NOMO-1 treated with dmso at 0.1 percent for 144 hours (cell line): ENCODE data around the gene ESRRB.

Experiments
- DNase-seq: peaks from one replicate; lab custom pipeline; 2025; ENCODE audit not compliant: unreplicated experiment; lab: John Stamatoyannopoulos, UW

Gene ESRRB

GRCh38 chr14:76439237-76439775 lies 63.4 kb downstream of the ESRRB start:
- no peak for DNase-seq

GRCh38 chr14:76446486-76446885 lies 70.5 kb downstream of the ESRRB start:
- no peak for DNase-seq

DNA sequence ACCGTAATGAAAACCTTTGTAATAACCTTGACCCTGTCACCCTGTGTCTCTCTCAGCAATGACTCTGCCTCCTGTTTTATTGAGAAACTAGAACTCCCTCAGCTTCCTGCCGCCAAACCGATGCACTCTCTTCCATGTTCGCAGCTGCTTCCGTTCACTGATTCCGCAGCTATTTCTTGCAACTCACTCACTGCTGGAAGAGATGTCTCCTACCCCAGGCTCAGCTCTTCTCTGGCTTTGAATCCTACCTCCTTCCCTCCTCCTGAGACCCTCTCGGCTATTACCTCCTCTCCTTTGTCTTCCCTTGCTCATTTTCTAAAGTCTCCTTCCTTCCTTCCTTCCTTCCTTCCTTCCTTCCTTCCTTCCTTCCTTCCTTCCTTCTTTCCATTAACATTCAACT lies 71.0 kb downstream of the ESRRB start:
- no peak for DNase-seq

GRCh38 chr14:76450476-76450875 lies 74.5 kb downstream of the ESRRB start:
- DNase-seq, result no peak

DNA sequence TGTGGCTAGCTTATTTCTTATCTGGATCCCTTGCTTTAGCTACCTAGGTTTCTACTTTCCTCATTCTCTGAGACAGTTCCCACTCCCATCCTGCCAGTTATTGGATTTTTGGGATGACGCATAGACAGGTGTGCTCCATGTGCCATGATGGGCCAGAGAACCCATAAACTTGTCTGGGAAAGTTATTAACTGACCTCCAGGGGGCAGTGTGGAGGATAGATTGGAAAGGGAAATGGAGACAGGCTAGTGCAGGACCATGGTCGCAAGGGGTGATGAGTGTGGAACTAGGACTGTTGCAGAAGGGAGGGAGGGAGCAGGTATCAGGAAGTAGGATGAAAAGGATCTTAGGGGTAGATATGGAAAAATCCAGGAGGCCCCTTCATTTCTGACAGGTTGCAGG lies 80.3 kb downstream of the ESRRB start:
- DNase-seq, result no peak

DNA sequence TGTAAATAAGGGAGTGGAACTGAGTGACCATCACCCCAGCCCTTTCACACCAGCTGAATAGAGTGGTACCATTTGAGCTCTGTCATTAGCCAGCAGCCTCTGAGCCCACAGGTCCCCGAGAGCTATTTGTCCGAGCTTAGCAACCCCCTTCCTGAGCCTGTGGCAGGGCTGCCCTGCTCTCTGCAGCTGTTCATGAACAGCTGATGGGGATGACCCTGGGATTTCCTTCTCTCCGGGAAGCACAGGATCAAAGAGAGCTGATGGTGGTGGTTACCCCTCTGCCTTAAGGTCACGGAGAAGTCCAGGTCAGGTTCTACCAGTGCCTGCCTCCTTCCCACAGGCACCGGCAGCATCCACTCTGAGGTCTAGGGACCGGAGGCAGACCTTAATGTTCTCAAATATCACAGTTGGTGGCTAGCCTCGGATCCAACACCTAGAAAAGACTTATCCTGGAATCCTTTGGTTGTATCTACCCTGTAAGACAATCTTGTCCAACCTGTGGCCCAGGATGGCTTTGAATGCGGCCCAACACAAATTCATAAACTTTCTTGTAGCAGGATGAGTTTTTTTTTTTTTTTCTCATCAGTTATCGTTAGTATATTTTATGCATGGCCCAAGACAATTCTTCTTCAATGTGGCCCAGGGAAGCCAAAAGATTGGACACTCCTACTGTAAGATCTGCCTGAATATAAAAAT lies 81.1 kb downstream of the ESRRB start:
- DNase-seq, result no peak

GRCh38 chr14:76457841-76458240 lies 81.9 kb downstream of the ESRRB start:
- DNase-seq, result no peak

DNA sequence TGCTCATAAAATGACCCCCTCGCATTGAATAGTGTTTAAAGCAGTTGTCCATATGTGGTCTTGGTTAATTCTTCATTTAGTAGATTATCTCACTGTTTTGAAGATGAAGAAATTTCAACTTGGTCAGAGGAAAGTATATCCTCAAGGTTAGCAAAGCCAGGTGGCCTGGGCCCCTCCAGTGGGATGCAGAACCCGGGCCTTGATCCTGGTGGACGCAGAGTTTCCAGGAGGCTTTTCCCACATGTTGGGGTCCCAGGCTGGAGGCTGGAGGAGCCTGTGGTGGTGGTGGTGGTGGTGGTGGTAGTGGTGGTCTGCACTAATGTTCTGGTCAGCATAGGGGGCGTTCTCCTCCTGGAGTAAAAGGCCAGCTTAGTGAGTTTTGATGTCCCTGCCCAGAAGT lies 85.9 kb downstream of the ESRRB start:
- DNase-seq, result no peak

- DNase-seq, result no peak
Observed at GRCh38 chr14:76462330-76462729, 86.4 kb downstream of the ESRRB start.

GRCh38 chr14:76463105-76463504 lies 87.2 kb downstream of the ESRRB start:
- DNase-seq, result no peak

- DNase-seq, result no peak
Observed at GRCh38 chr14:76464856-76465255, 88.9 kb downstream of the ESRRB start.

- DNase-seq, result no peak
Observed at GRCh38 chr14:76465664-76466063, 89.7 kb downstream of the ESRRB start.

GRCh38 chr14:76467711-76468155 lies 91.8 kb downstream of the ESRRB start:
- no peak for DNase-seq

DNA sequence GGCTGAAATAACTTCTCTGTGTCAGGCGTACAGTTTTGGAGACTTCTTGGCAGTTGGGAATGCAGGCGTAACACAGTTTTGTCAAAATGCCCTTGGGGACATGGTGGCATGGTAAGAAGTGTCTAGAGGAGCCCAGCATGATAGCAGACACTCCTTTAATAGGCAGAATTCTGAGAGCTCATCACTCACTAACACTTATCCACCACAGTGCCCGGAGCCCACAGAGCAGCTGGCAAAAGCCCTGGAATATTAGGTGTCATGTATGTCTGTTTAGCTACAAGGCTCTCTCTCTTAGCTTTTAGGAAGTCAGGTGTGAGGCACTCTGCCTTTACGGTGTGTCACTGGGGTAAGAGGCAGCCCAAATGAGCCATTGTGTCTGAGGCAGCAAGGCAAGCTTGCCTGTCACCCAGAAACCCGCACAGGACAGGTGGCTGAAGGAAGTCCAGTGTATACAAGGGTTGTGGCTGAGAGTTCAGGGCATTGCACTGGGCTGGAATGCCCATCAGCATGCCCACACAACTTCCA lies 96.3 kb downstream of the ESRRB start:
- no peak for DNase-seq

- no peak for DNase-seq
Observed at GRCh38 chr14:76473481-76474263, 97.7 kb downstream of the ESRRB start.

- no peak for DNase-seq
Observed at GRCh38 chr14:76480426-76480825, 104.5 kb downstream of the ESRRB start.

- DNase-seq, result no peak
Observed at GRCh38 chr14:76484355-76484754, 108.4 kb downstream of the ESRRB start.

DNA sequence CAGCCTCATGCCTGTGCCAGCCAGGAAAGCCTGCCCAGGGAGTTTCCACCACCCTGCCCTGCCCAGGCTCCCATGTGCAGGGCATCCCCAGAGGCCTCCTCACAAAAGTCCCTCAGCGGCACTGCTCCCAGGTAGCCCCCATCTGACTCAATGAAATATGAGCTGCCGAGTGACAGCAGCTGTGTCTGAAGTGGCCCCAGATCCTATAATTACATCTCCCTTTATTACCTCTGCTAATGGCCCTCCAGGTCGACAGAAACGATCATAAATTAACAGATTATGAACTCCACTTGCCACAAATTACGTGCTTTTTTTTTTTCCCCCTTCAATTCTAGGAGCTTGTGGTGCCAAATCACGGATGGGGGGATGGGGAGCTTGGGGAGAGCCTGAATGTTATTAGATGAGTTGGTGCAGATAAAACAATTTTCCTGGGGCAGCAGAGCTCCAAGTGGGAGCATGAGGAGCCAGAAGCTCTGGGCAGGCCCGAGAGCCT lies 110.4 kb downstream of the ESRRB start:
- no peak for DNase-seq

DNA sequence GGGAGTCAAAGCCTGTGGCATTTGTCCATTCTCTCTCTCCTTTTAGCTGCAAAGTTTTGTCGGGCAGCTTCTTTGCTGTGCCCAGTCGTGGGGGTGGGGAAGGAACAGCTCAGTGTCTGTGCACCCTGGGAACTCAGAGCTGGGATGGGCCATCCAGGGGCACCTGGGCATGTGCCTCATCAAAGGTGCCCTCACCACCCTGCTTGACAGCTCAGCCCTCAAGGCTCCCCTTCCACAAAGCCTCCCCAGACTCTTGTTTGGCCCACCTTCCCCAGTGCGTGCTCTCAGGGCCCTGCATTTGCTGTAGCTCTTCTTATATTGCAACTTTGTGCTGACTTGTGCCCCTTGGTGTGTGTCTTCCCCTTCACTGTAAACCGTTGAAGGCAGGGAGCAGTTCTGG lies 112.6 kb downstream of the ESRRB start:
- DNase-seq, result no peak

DNA sequence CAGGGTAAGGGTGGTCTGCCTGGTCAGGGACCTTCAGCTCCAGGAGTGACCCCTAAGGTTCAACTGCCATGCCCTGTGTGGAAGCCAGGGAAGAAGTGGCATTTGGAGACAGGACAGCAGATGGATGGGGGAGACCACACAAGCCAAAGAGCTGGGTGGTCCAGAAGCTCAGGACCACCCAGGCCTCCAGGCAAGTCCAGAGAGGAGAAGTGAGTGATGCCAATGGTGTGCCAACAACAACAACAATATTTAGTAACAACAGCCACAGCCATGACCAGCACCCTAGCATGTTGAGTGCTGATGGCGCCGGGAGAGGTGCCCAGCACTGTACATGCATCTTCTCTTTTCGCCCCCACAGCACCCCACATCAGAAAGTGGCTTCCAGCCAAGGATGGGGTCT lies 113.7 kb downstream of the ESRRB start:
- DNase-seq, result no peak

- DNase-seq, result no peak
Observed at GRCh38 chr14:76490111-76490510, 114.2 kb downstream of the ESRRB start.

DNA sequence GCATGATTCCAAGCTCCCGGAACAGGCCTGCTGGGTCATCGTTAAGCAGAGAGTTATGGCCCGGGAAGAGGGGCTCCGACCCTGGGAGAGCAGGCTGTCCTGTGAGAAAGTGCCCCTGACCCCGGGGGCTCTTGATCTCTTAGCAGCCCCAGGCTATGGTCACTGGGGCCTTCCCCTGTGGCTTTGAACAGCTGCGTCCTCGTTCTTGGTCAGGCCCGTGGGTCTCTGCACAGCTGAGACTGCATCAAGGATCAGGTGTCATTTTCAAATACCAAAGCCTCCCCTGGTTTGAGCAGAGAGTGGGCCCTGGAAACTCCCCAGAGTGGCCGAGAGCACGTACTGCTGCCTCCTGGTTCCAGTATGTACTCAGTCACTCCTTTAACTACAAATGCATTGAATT lies 114.8 kb downstream of the ESRRB start:
- DNase-seq, result no peak
